HG03469 (cell line): ENCODE data around the gene CAPZA2.
A peak's percentile ranks its signal among the peaks of the same experiment; 100 is the strongest.
"Not testable (repeated sequence)": the region's sequence is repeated elsewhere in the genome, so short reads cannot be mapped to it uniquely, and the experiment has no call there.

ENCODE experiments used
- ATAC-seq: cut with Tn5 transposase; IDR thresholded peaks from one replicate; pipeline ENCODE4 v1.9.1; 2021; ENCODE audit warnings: mild to moderate bottlenecking, moderate library complexity, moderate number of reproducible peaks; ENCODE audit not compliant: unreplicated experiment

Gene CAPZA2

GRCh38 chr7:116953372-116953905 lies 91.1 kb downstream of the CAPZA2 start, which contains the start of gene ST7:
TSS of gene ST7 (plus strand) at chr7:116953501. CDS start at chr7:116953541, 40 bp downstream.
- ATAC-seq: peak; percentile 17

GRCh38 chr7:116953906-116954838 lies 91.8 kb downstream of the CAPZA2 start:
- ATAC-seq: peak; percentile 9

DNA sequence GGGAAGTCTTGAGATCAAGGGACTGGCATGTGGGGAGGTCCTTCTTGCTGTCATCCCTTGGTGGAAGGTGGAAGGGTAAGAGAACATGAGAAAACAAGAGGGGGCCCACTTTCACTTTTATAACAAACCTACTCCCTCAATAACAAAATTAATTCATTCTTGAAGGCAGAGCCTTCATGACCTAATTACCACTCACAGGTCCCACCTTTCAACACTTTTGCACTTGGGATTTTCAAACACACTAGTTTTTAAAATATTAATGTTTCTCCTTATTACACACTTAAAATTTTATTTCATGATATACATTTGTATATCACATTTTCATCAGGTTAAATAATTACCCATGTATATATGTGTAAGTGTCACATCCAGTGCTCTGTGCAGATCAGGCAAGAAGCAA lies 93.0 kb downstream of the CAPZA2 start:
- ATAC-seq: no peak

DNA sequence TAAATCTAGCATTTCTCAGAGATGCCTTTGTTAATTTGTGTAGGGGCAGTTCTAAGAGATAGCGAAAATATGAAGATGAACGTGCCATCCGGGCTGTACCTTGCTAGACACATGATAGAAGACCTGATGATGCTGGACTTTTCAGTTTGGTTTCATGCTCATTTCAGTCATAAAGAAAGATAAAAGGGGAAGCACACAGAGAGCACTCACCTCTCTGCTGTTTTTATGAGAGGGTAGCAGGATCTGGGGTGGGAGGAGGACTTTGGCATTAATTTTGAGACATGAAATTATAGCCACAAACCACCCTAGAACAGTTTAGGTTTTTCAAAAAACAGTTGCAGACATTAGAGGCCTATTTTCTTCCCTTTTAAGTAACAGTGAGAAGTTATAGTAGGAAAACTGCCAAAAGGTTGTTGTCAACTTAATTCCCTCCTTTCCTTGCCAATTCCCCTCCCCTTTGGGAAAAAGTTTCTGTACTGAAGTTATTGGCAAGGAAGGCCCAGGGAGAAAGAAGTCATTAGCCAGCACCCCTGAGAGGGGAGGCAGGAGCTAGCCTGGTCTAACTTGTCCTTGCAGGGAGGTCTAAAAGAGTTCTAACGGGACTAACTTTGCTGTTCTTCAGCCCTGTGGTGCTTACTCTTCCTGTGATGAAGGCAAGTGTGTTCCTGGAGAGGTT lies 93.6 kb downstream of the CAPZA2 start:
- peak; percentile 87 for ATAC-seq

GRCh38 chr7:116956477-116956804 lies 94.1 kb downstream of the CAPZA2 start:
- ATAC-seq: no peak

DNA sequence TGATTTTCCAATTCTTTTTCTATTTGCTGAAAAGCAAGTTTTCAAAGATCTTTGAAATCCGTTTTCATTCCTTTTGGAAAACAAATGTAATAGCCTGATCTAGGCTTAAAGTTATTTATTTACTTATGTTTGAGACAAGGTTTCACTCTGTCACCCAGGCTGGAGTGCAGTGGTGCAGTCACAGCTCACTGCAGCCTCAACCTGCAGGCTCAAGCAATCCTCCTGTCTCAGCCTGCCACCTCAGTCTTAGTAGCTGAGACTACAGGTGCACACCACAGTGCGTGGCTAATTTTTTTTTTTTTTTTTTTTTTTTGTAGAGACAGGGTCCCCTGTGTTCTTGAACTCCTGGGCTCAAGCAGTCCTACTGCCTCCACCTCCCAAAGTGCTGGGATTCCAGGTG lies 95.5 kb downstream of the CAPZA2 start:
- ATAC-seq: no peak

DNA sequence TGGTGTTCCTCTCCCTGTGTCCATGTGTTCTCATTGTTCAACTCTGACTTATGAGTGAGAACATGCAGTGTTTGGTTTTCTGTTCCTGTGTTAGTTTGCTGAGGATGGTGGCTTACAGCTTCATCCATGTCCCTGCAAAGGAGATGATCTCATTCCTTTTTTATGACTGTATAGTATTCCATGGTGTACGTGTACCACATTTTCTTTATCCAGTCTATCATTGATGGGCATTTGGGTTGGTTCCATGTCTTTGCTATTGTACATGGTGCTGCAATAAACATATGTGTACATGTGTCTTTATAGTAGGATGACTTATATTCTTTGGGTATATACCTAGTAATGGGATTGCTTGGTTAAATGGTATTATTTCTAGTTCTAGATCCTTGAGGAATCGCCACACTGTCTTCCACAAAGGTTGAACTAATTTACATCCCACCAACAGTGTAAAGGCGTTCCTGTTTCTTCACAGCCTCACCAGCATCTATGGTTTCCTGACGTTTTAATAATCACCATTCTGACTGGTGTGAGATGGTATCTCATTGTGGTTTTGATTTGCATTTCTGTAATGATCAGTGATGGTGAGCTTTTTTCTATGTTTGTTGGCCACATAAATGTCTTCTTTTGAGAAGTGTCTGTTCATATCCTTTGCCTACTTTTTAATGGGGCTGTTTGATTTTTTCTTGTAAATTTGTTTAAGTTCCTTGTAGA lies 99.7 kb downstream of the CAPZA2 start:
- not testable (repeated sequence) for ATAC-seq

- ATAC-seq: no peak
Observed at GRCh38 chr7:116963234-116963633, 100.8 kb downstream of the CAPZA2 start.

DNA sequence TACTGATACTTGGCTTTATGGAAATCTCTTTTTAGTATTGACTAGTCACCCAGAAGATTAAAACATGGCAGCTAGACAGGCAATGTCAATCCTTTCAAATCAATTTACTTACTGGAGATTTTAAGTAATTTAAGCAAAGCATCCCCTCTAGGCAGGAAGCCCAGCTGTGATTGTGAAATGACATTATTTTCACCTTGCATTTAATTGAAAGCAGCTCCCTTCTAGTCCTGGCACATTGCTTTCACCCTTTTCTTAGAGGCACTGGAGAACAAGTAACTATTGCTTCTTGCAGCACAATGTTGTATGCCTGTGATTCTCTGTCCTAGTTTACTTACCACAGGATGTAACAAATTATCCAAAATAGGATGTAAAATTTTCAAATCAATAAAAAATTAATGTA lies 104.2 kb downstream of the CAPZA2 start:
- no peak for ATAC-seq

GRCh38 chr7:116967254-116967922 lies 105.0 kb downstream of the CAPZA2 start:
- no peak for ATAC-seq

DNA sequence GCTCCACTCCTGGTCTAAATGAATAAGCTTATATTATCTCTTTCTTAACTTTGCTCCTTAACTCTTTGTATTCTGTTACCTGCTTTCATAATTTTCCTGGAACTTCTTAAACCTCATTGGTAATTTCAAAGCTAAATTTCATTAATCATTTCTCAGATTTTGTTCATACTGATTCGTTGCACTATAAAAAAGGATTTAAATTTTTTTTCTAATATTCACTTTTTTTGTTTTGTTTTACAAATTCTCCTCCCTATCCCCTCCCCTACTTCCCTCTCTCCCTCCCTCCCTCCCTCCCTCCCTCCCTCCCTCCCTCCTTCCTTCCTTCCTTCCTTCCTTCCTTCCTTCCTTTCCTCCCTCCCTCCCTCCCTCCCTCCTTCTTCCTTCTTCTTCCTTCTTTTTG lies 105.6 kb downstream of the CAPZA2 start:
- no peak for ATAC-seq

- ATAC-seq: no peak
Observed at GRCh38 chr7:116968631-116969030, 106.2 kb downstream of the CAPZA2 start.

GRCh38 chr7:116969371-116969902 lies 107.0 kb downstream of the CAPZA2 start:
- no peak for ATAC-seq

- peak; percentile 85 for ATAC-seq
Observed at GRCh38 chr7:116970238-116970910, 108.0 kb downstream of the CAPZA2 start.

GRCh38 chr7:116971153-116971552 lies 108.8 kb downstream of the CAPZA2 start:
- not testable (repeated sequence) for ATAC-seq
